Keratinocyte (primary cell): Measurements from ENCODE around the gene AKAP13. TPM values are rescaled to one million over a fixed set of nuclear protein-coding genes. Genes with fewer than 3 reads are reported as not detected.

Source experiments
- DNase-seq: peaks from one replicate; pipeline ENCODE4 v3.0.0-alpha.2; 2011; ENCODE audit warnings: low read depth, missing footprints, low spot score
- FAIRE-seq: peaks from 2 replicates; lab custom pipeline; 2011; peaks lifted over from hg19 to GRCh38; lab: Jason Lieb, UNC
- H2AFZ ChIP-seq: 2 replicates; pipeline ENCODE4 v1.6.0; 2012; ENCODE audit warnings: low read length, control low read depth, inconsistent platforms; ENCODE audit not compliant: control insufficient read depth
- H3K27ac ChIP-seq: 2 replicates; pipeline ENCODE4 v1.5.1; 2011; ENCODE audit warnings: low read length; ENCODE audit not compliant: control insufficient read depth, insufficient read depth
- H3K27me3 ChIP-seq: 3 replicates; pipeline ENCODE4 v1.6.0; 2011; ENCODE audit warnings: low read length; ENCODE audit not compliant: control insufficient read depth, insufficient read depth; ENCODE audit errors: extremely low read depth
- H3K36me3 ChIP-seq, 2 experiments: 2 replicates in 1 of 2; 3 replicates in 1 of 2; pipeline ENCODE4 v1.5.1; 2011; ENCODE audit warnings: low read length in 2 of 2, mild to moderate bottlenecking in 1 of 2; ENCODE audit not compliant: control insufficient read depth in 2 of 2, insufficient read depth in 2 of 2; ENCODE audit errors: extremely low read depth in 1 of 2
- H3K4me1 ChIP-seq: 3 replicates; pipeline ENCODE4 v1.5.1; 2011; ENCODE audit warnings: low read length; ENCODE audit not compliant: control insufficient read depth, insufficient read depth; ENCODE audit errors: extremely low read depth
- H3K4me2 ChIP-seq: 3 replicates; pipeline ENCODE4 v1.6.0; 2011; ENCODE audit warnings: low read depth, low read length; ENCODE audit not compliant: control insufficient read depth, insufficient read depth; ENCODE audit errors: extremely low read depth
- H3K4me3 ChIP-seq, 3 experiments: fragments of 200-600 bp in 1 of 3; sonication (generic) in 1 of 3; 2 replicates in 2 of 3; 3 replicates in 1 of 3; pipeline ENCODE4 v1.5.1; 2011 to 2016; ENCODE audit warnings: low read length in 3 of 3, mild to moderate bottlenecking in 3 of 3, control low read depth in 2 of 3, inconsistent platforms in 1 of 3, low read depth in 1 of 3, mixed read lengths in 1 of 3, mixed run types in 1 of 3, moderate library complexity in 1 of 3; ENCODE audit not compliant: control insufficient read depth in 2 of 3, insufficient read depth in 2 of 3; ENCODE audit errors: extremely low read depth in 1 of 3
- H3K79me2 ChIP-seq: 2 replicates; pipeline ENCODE4 v1.6.0; 2012; ENCODE audit warnings: low read length; ENCODE audit not compliant: control insufficient read depth, insufficient read depth
- H3K9ac ChIP-seq: 3 replicates; pipeline ENCODE4 v1.6.0; 2011; ENCODE audit warnings: low read length; ENCODE audit not compliant: control insufficient read depth, insufficient read depth; ENCODE audit errors: extremely low read depth
- H3K9me1 ChIP-seq: 3 replicates; pipeline ENCODE4 v1.6.0; 2011; ENCODE audit warnings: low read length; ENCODE audit not compliant: control insufficient read depth, insufficient read depth; ENCODE audit errors: extremely low read depth
- H3K9me3 ChIP-seq: 2 replicates; pipeline ENCODE4 v1.5.1; 2012; ENCODE audit warnings: low read depth, low read length; ENCODE audit not compliant: control insufficient read depth
- H4K20me1 ChIP-seq: 3 replicates; pipeline ENCODE4 v1.6.0; 2011; ENCODE audit warnings: low read length; ENCODE audit not compliant: control insufficient read depth, insufficient read depth; ENCODE audit errors: extremely low read depth
- EZH2 ChIP-seq: IDR thresholded peaks from one replicate; pipeline ENCODE4 v1.6.1; 2012; ENCODE audit warnings: inconsistent platforms, mild to moderate bottlenecking, low read length, moderate library complexity
- dilution Hi-C: fragments of 300-500 bp; cut with MboI; formaldehyde crosslinking; loops from one replicate; pipeline ENCODE4 v1.7.0; 2020; ENCODE audit warnings: low sequenced_read_pairs; ENCODE audit not compliant: extremely low pct_ligation_motif_present
- polyA plus RNA-seq, 5 experiments: library from polyadenylated mRNA; depleted of rRNA in 3 of 5; stranded (reverse) in 3 of 5; stranded (forward) in 1 of 5; unstranded in 1 of 5; fragments of >200 nt; gene quantifications; 1 replicate in 1 of 5; 2 replicates in 3 of 5; 3 replicates in 1 of 5; pipeline versions ENCODE4 v1.2.1 to v1.2.3, GENCODE V29; 2011 to 2012; ENCODE audit warnings: missing spikeins in 2 of 5, low read depth in 1 of 5, low replicate concordance in 1 of 5
- TF ChIP-seq, protein P1 (sequence below), 3 experiments: IDR thresholded peaks in 1 of 3; conservative IDR thresholded peaks in 1 of 3; optimal IDR thresholded peaks in 1 of 3; 2 replicates in 2 of 3; 3 replicates in 1 of 3; pipeline versions ENCODE3 to v1.5.1; 2011; ENCODE audit warnings: low read length in 3 of 3, mild to moderate bottlenecking in 3 of 3, moderate library complexity in 2 of 3, control low read depth in 1 of 3, inconsistent platforms in 1 of 3; ENCODE audit not compliant: insufficient read depth in 2 of 3; ENCODE audit errors: extremely low read depth in 1 of 3

The AKAP13 gene
- polyA plus RNA-seq, 1 donor (not counting 4 experiments of a cell fraction or from before 2014, with no cell fraction given): 16.7 TPM

DNA sequence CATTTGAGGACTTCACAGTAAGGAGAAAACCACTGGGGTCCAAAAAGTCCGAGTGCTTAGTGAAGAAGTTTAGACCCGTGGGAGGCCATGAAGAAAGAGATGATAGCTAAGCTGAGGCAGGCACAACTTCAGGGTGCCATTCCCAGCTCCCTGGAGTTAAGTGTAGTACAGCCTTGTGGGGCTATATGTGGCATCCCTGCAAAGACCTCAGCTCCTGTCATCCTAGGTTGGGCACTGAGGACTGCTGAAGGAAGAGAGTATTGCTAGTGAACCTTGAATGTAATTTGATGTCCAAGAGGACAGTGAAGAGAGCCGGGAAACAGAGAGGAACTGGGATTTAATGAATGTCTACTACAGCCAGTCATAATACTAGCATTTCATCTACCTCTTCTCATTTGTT, 162.1 kb downstream of the AKAP13 start:
- peaks cover 2% of the 10 kb centered on the region for H3K79me2 ChIP-seq
- H3K9me3 ChIP-seq: no peaks in the 10 kb centered on the region
- H3K4me3 ChIP-seq: no peak overlapping the region
- H3K27ac ChIP-seq: no peak overlapping the region
- H3K27me3 ChIP-seq: no peaks in the 10 kb centered on the region
- dilution Hi-C loops: no loop called here
- no peaks in the 10 kb centered on the region for H4K20me1 ChIP-seq
- no peak overlapping the region for H3K9ac ChIP-seq
- no peak for DNase-seq
- H3K4me1 ChIP-seq: peaks cover 6% of the 10 kb centered on the region
- peaks cover 0 to 7% of the 10 kb centered on the region in 2 experiments for H3K36me3 ChIP-seq
- FAIRE-seq: no peak
- no peak overlapping the region for H3K4me2 ChIP-seq
- TF ChIP-seq, protein P1, sequence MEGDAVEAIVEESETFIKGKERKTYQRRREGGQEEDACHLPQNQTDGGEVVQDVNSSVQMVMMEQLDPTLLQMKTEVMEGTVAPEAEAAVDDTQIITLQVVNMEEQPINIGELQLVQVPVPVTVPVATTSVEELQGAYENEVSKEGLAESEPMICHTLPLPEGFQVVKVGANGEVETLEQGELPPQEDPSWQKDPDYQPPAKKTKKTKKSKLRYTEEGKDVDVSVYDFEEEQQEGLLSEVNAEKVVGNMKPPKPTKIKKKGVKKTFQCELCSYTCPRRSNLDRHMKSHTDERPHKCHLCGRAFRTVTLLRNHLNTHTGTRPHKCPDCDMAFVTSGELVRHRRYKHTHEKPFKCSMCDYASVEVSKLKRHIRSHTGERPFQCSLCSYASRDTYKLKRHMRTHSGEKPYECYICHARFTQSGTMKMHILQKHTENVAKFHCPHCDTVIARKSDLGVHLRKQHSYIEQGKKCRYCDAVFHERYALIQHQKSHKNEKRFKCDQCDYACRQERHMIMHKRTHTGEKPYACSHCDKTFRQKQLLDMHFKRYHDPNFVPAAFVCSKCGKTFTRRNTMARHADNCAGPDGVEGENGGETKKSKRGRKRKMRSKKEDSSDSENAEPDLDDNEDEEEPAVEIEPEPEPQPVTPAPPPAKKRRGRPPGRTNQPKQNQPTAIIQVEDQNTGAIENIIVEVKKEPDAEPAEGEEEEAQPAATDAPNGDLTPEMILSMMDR (optimal IDR thresholded peaks at IDR 0.05 in 1 of 3, IDR thresholded peaks at IDR 0.05 in 1 of 3, conservative IDR thresholded peaks at IDR 0.05 in 1 of 3; ENCODE audit: extremely low read depth in 1 of 3, insufficient read depth in 2 of 3, low read length in 3 of 3): no peak
- no peak for TF ChIP-seq EZH2
- no peak overlapping the region for H2AFZ ChIP-seq
- no peaks in the 10 kb centered on the region for H3K9me1 ChIP-seq

DNA sequence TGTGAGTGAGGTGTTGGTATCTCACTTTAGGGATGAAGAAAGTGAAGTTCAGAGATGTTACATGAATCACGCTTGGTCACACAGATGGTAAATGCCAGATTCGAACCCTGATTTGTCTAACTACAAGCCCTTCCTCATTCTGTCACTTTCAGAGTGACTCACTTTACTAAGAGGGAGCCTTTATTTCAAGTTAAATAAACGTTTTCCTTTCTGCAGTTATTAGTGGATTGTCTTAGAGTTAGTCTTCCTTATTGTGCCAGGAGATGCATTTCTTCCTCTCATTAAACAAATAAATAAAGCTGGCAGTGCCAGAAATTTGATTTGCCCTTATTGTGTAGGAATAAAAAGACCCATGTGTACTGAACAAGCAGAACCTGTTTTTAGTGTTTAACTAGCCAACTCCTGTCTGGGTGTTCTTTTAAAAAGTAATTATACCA, 162.5 kb downstream of the AKAP13 start:
- Histone ChIP-seq H3K4me3 (no peak overlapping the region), H3K36me3 (peaks cover 0 to 7% of the 10 kb centered on the region in 2 experiments), H3K4me1 (peaks cover 6% of the 10 kb centered on the region), H2AFZ (no peak overlapping the region), H3K27ac (no peak overlapping the region), H4K20me1 (no peaks in the 10 kb centered on the region), H3K79me2 (peaks cover 2% of the 10 kb centered on the region), H3K4me2 (no peak overlapping the region), H3K9me3 (no peaks in the 10 kb centered on the region), H3K9me1 (no peaks in the 10 kb centered on the region), H3K27me3 (no peaks in the 10 kb centered on the region), H3K9ac (no peak overlapping the region)
- no peak for FAIRE-seq
- no peak for TF ChIP-seq EZH2
- TF ChIP-seq, protein P1 (optimal IDR thresholded peaks at IDR 0.05 in 1 of 3, IDR thresholded peaks at IDR 0.05 in 1 of 3, conservative IDR thresholded peaks at IDR 0.05 in 1 of 3; ENCODE audit: extremely low read depth in 1 of 3, insufficient read depth in 2 of 3, low read length in 3 of 3): no peak
- no peak for DNase-seq
- dilution Hi-C loops: no loop called here
